Calu3 (cell line): Measurements from ENCODE around the gene GTF2A1L. TPM values are rescaled to one million over a fixed set of nuclear protein-coding genes. Genes with fewer than 3 reads are reported as not detected.

Source experiments
- BruUV-seq: library from RNA; stranded (reverse); fragments of 400-500 nt; replicated peaks from 2 replicates; lab custom pipeline; 2021; lab: Mats Ljungman, UMichigan
- CTCF ChIA-PET: fragments of 300-600 bp; sonication (Branson Sonifier 250); formaldehyde crosslinking; loops from one replicate; lab custom pipeline; 2022; ENCODE audit warnings: antibody characterized with exemption; lab: Charles Lee
- DNase-seq: peaks from one replicate; pipeline ENCODE4 v3.0.0; 2022
- H3K27ac Mint-ChIP-seq: one replicate; pipeline ENCODE4 v1.8.0; 2022; ENCODE audit warnings: mixed read lengths; ENCODE audit not compliant: unreplicated experiment
- H3K27me3 Mint-ChIP-seq: one replicate; pipeline ENCODE4 v1.8.0; 2022; ENCODE audit warnings: mixed read lengths; ENCODE audit not compliant: unreplicated experiment
- H3K36me3 Mint-ChIP-seq: one replicate; pipeline ENCODE4 v1.8.0; 2022; ENCODE audit warnings: mild to moderate bottlenecking, moderate library complexity, mixed read lengths; ENCODE audit not compliant: insufficient read depth, unreplicated experiment
- H3K4me1 Mint-ChIP-seq: one replicate; pipeline ENCODE4 v1.8.0; 2022; ENCODE audit warnings: mild to moderate bottlenecking, low read depth, mixed read lengths; ENCODE audit not compliant: unreplicated experiment
- H3K4me3 Mint-ChIP-seq: one replicate; pipeline ENCODE4 v1.8.0; 2022; ENCODE audit warnings: mild to moderate bottlenecking, low read depth, moderate library complexity, mixed read lengths; ENCODE audit not compliant: unreplicated experiment
- H3K9me3 Mint-ChIP-seq: one replicate; pipeline ENCODE4 v1.8.0; 2022; ENCODE audit warnings: low read depth, mixed read lengths; ENCODE audit not compliant: unreplicated experiment
- intact Hi-C: fragments of 100-400 bp; cut with micrococcal nuclease; formaldehyde crosslinking; loops from one replicate; pipeline ENCODE4 v1.10.0; 2022; ENCODE audit not compliant: unreplicated experiment
- total RNA-seq: library from RNA; stranded (reverse); gene quantifications from 2 replicates; pipeline ENCODE4 v1.2.3, GENCODE V29; 2022
- TF ChIP-seq, protein P1 (sequence below): fragments of 200-600 bp; IDR thresholded peaks from one replicate; pipeline ENCODE4 v1.8.0; 2022; ENCODE audit warnings: antibody characterized with exemption; ENCODE audit not compliant: unreplicated experiment

GTF2A1L gene
- total RNA-seq, 1 experiment from 2014 or later, result not detected

GRCh38 chr2:48724278-48724677, 106.6 kb downstream of the GTF2A1L start:
- intact Hi-C loops, result no loop called here
- no peak overlapping the region for H3K4me3 Mint-ChIP-seq
- no TSS peak for BruUV-seq
- CTCF ChIA-PET, result no interaction called here
- H3K9me3 Mint-ChIP-seq, result peaks cover 2% of the 10 kb centered on the region
- DNase-seq, result no peak
- H3K36me3 Mint-ChIP-seq, result no peaks in the 10 kb centered on the region
- H3K27ac Mint-ChIP-seq, result no peak overlapping the region
- peaks cover 8% of the 10 kb centered on the region for H3K4me1 Mint-ChIP-seq
- TF ChIP-seq, protein P1, sequence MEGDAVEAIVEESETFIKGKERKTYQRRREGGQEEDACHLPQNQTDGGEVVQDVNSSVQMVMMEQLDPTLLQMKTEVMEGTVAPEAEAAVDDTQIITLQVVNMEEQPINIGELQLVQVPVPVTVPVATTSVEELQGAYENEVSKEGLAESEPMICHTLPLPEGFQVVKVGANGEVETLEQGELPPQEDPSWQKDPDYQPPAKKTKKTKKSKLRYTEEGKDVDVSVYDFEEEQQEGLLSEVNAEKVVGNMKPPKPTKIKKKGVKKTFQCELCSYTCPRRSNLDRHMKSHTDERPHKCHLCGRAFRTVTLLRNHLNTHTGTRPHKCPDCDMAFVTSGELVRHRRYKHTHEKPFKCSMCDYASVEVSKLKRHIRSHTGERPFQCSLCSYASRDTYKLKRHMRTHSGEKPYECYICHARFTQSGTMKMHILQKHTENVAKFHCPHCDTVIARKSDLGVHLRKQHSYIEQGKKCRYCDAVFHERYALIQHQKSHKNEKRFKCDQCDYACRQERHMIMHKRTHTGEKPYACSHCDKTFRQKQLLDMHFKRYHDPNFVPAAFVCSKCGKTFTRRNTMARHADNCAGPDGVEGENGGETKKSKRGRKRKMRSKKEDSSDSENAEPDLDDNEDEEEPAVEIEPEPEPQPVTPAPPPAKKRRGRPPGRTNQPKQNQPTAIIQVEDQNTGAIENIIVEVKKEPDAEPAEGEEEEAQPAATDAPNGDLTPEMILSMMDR, result no peak
- H3K27me3 Mint-ChIP-seq, result peaks cover 12% of the 10 kb centered on the region

DNA sequence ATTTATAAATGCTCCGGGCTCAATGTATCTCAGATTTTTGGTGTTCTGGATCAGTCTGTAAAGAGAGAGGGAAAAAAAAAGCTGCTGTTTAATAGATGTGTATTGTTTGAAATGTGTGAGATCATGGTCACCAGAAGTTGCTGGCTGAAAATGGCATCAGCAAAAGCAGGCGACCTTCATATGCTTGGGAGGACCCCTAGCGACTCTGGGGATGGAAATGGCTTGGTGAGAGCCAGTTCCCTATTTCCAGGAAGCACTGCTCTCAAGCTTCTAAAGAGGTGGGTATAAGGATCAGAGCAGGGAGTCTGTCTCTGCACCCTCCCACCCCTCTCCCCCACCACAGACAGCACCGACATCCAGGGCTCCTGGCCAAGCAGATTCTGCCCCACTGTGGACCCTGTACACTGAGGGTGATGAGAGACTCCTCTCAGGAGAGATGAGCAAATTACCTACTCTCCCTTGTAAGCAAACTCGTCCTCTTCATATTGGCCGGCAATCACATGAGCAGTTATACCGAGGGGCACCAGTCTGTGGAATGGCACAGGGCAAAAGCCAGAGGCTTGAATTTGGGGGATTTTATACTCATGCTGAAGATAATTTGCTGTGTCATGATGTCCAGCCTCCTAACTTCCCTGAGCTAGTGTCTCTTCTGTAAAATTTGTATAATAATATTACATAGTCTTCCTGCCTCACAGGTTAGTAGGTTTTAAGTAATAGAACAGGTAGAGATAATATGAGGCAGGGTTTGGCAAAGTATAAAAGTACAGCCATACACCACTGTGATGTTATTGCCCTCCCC, 108.2 kb downstream of the GTF2A1L start:
- no TSS peak for BruUV-seq
- DNase-seq, result no peak
- TF ChIP-seq, protein P1, result no peak
- Mint-ChIP-seq H3K27me3 (peaks cover 17% of the 10 kb centered on the region), H3K36me3 (no peaks in the 10 kb centered on the region), H3K27ac (no peak overlapping the region), H3K4me1 (peaks cover 8% of the 10 kb centered on the region), H3K9me3 (no peaks in the 10 kb centered on the region), H3K4me3 (no peak overlapping the region)
- CTCF ChIA-PET, result no interaction called here
- intact Hi-C loops, result loop anchor here (1.0 kb wide), 1 partner anchor 125 kb away; no protein-coding TSS in a partner anchor

DNA sequence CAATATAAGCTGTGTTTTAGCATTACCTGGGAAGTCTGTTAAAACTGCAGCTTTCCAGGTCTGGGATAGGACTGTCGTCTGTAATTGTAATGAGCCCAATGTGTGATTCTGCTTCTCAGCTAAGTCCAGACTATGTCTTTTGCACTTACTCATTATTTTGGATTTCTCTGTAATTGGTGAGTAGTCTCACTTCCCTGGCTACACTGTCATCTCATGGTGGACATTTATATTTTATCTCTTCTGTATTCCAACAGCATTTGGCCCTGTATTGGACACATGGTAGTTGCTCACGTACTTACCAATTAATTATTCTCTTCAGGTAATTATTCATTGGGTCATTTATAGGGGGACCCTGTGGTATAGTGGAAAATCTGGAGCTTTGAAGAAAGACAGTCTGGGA, 109.9 kb downstream of the GTF2A1L start:
- CTCF ChIA-PET, result interaction anchor here (1.2 kb wide), 1 partner anchor 18 kb away, joined by 3 read pairs; no protein-coding TSS in a partner anchor
- H3K27me3 Mint-ChIP-seq, result peaks cover 33% of the 10 kb centered on the region

GRCh38 chr2:48728295-48728694, 110.6 kb downstream of the GTF2A1L start:
- no peaks in the 10 kb centered on the region for H3K36me3 Mint-ChIP-seq
- no peaks in the 10 kb centered on the region for H3K9me3 Mint-ChIP-seq
- TF ChIP-seq, protein P1, result no peak
- peaks cover 41% of the 10 kb centered on the region for H3K27me3 Mint-ChIP-seq
- H3K4me1 Mint-ChIP-seq, result peaks cover 6% of the 10 kb centered on the region
- CTCF ChIA-PET, result interaction anchor here (1.2 kb wide), 1 partner anchor 19 kb away, joined by 3 read pairs; no protein-coding TSS in a partner anchor
- no peak overlapping the region for H3K27ac Mint-ChIP-seq
- DNase-seq, result no peak
- no peak overlapping the region for H3K4me3 Mint-ChIP-seq
- no TSS peak for BruUV-seq
- intact Hi-C loops, result no loop called here

More for the DNA sequence above, 109.9 kb downstream of the GTF2A1L start:
- no peaks in the 10 kb centered on the region for H3K36me3 Mint-ChIP-seq
- DNase-seq, result no peak
- no peak overlapping the region for H3K4me3 Mint-ChIP-seq
- intact Hi-C loops, result no loop called here
- H3K27ac Mint-ChIP-seq, result no peak overlapping the region
- H3K9me3 Mint-ChIP-seq, result no peaks in the 10 kb centered on the region
- TF ChIP-seq, protein P1, result no peak
- peaks cover 8% of the 10 kb centered on the region for H3K4me1 Mint-ChIP-seq
- BruUV-seq, result no TSS peak
